ENCODE measurements around the gene KIAA1755. TPM values are rescaled to one million over a fixed set of nuclear protein-coding genes. Genes with fewer than 3 reads are reported as not detected.

Gene KIAA1755
- total RNA-seq, 1 donor from 2014 or later: 15.2 TPM

DNA sequence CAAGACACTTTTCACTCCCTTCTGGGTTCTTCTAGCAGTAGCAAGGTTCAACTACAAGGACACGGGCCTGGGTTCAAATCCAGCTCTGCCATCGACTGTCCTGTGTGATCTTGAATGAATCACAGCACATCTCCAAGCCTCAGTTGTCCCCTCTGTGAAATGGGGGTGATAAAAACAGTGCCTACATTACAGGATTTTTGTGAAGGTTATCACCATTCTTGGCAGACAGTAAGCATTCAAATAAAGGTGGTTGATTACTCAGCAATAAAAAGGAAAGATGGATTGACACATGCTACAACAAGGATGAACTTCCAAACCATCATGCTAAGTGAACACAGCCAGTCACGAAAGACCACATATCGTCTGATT is 88.9 kb downstream of the KIAA1755 start:
- Histone ChIP-seq H3K4me1 (peaks cover 17 to 19% of the 10 kb centered on the region in 2 donors), H3K9me3 (no peaks in the 10 kb centered on the region), H3K4me3 (no peak overlapping the region), H3K36me3 (no peaks in the 10 kb centered on the region), H3K27me3 (no peaks in the 10 kb centered on the region), H3K27ac (peak overlapping the region; percentile 86 to 88)
- intact Hi-C loops (cut with DNase I): loop anchor here (2.0 kb wide), 1 partner anchor 45 kb away; no protein-coding TSS in a partner anchor
- DNase-seq (ENCODE audit: low spot score in 2 of 2): no peak
- TF ChIP-seq, protein P1, sequence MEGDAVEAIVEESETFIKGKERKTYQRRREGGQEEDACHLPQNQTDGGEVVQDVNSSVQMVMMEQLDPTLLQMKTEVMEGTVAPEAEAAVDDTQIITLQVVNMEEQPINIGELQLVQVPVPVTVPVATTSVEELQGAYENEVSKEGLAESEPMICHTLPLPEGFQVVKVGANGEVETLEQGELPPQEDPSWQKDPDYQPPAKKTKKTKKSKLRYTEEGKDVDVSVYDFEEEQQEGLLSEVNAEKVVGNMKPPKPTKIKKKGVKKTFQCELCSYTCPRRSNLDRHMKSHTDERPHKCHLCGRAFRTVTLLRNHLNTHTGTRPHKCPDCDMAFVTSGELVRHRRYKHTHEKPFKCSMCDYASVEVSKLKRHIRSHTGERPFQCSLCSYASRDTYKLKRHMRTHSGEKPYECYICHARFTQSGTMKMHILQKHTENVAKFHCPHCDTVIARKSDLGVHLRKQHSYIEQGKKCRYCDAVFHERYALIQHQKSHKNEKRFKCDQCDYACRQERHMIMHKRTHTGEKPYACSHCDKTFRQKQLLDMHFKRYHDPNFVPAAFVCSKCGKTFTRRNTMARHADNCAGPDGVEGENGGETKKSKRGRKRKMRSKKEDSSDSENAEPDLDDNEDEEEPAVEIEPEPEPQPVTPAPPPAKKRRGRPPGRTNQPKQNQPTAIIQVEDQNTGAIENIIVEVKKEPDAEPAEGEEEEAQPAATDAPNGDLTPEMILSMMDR (IDR thresholded peaks at IDR 0.05): no peak

- no peaks in the 10 kb centered on the region for H3K9me3 ChIP-seq
- H3K27ac ChIP-seq: peak overlapping the region; percentile 86 to 88
- DNase-seq (ENCODE audit: low spot score in 2 of 2): peak in 1 of 2 donors; percentile 76
- intact Hi-C loops (cut with DNase I): no loop called here
- H3K27me3 ChIP-seq: no peaks in the 10 kb centered on the region
- TF ChIP-seq, protein P1 (IDR thresholded peaks at IDR 0.05): no peak
- H3K36me3 ChIP-seq: no peaks in the 10 kb centered on the region
- peaks cover 17 to 23% of the 10 kb centered on the region in 2 donors for H3K4me1 ChIP-seq
- no peak overlapping the region for H3K4me3 ChIP-seq
Observed at GRCh38 chr20:38170826-38171674, 89.5 kb downstream of the KIAA1755 start.

GRCh38 chr20:38170219-38170825 is 90.2 kb downstream of the KIAA1755 start:
- intact Hi-C loops (cut with DNase I): no loop called here

DNA sequence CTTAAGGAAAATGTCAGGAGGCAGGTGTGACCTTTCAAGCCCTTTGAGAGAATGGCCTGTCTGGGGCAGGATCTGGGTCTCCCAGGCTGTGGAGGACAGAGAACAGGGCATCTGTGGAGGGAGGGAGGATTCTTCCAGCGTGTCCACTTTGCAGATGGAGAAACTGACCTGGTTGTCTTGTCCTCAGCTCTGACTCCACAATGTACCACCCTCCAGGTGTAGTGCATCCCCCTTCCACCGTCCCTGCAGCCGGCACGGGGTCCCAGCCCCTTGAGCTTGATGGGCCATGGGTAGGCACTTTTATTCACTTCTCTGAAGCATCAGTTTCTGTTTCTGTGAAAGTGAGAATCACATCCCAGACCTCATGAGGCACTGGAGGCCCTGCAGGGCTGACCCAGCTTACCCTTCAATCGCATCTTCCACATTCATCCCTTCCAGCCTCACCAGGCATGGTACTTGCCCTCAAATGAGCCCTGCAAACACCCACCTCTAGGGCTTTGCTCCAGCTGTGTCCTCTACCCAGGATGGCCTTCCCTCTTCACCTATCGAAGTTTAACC is 90.8 kb downstream of the KIAA1755 start:
- TF ChIP-seq, protein P1 (IDR thresholded peaks at IDR 0.05): no peak
- Histone ChIP-seq H3K9me3 (no peaks in the 10 kb centered on the region), H3K27me3 (no peaks in the 10 kb centered on the region), H3K27ac (peak overlapping the region; percentile 86 to 88), H3K4me1 (peaks cover 21 to 29% of the 10 kb centered on the region in 2 donors), H3K36me3 (no peaks in the 10 kb centered on the region), H3K4me3 (no peak overlapping the region)
- intact Hi-C loops (cut with DNase I): no loop called here
- DNase-seq (ENCODE audit: low spot score in 2 of 2): no peak

More at GRCh38 chr20:38170219-38170825, 90.2 kb downstream of the KIAA1755 start:
- Histone ChIP-seq H3K36me3 (no peaks in the 10 kb centered on the region), H3K4me3 (no peak overlapping the region), H3K27me3 (no peaks in the 10 kb centered on the region), H3K4me1 (peaks cover 21 to 29% of the 10 kb centered on the region in 2 donors), H3K9me3 (no peaks in the 10 kb centered on the region), H3K27ac (peak overlapping the region; percentile 86 to 88)
- DNase-seq (ENCODE audit: low spot score in 2 of 2): no peak
- TF ChIP-seq, protein P1 (IDR thresholded peaks at IDR 0.05): no peak

DNA sequence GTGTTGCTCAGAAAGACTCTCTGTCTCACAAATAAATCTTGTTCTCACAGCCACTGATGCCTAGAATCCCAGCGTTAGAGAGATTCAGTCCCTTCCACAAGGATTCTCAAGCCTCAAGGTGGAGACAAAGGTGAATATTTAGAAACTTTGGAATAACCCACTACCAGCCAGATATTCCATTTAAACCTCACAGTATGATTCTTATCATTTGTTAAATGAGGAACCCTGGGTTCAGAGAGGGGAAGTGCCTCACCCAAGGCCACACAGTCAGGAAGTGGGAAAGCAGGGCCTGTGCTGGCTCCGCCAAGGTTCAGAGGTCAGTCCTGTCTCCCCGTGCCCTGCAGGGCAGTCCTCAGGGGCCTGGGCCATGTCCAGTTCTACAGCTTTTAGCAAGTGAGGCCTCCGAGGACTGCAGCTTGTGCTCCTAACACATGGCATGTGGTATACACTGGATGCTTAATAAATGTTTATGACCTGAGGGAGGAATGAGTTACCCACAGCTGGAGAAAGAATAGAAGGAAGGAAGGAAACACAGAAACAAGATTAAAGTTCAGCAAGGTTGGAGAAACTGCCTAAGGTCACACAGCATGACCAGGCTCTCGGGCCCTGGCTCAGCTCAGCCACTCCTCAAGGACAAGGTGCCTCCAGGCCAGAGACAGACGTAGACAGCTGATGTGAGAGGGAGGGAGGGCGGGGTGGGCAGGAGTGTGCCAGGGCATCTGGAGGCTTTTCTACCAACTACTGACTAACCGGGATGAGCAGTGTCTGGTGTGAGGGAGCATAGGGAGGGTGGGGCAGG is 91.5 kb downstream of the KIAA1755 start:
- Histone ChIP-seq H3K4me1 (peaks cover 21 to 34% of the 10 kb centered on the region in 2 donors), H3K36me3 (no peaks in the 10 kb centered on the region), H3K27me3 (no peaks in the 10 kb centered on the region), H3K4me3 (no peak overlapping the region), H3K9me3 (no peaks in the 10 kb centered on the region), H3K27ac (peak overlapping the region; percentile 86 to 88)
- no peak for DNase-seq (ENCODE audit: low spot score in 2 of 2)
- intact Hi-C loops (cut with DNase I): loop anchor here (1.0 kb wide), 1 partner anchor 17 kb away; no protein-coding TSS in a partner anchor
- TF ChIP-seq, protein P1 (IDR thresholded peaks at IDR 0.05): no peak

Data from ascending aorta (tissue), 2 donors.